ENCODE results near the gene MEGF8. TPM values are rescaled to one million over a fixed set of nuclear protein-coding genes. Genes with fewer than 3 reads are reported as not detected.

The MEGF8 gene
- total and polyA plus RNA-seq, 4 donors, result 6.0 to 21.7 (median 11.1) TPM

DNA sequence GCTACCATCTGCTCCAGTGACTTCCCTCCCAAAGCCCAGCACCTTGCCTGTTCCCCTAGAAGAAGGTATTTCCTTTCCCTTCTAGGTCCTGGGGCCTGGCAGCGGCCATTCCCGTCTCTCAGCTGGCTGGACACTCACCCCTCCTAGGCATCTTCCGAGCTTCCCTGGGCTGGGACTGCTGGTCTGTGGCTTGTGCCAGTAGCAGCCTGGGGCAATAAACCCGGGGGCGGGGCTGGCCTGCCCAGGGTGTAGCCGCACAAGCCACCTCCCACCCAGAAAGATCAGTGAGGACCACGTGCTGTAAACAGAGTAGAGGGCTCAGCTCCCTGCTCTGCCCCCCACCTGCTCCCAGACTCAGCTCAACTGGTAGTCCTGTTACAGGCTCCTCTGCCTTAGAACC, 86.8 kb downstream of the MEGF8 start:
- Histone ChIP-seq H3K27ac (ENCODE audit: low read depth in 1 of 2, low read length in 1 of 2) (no peak overlapping the region), H3K9me3 (ENCODE audit: control insufficient read depth in 4 of 4, insufficient read depth in 3 of 4, low read length in 3 of 4) (no peaks in the 10 kb centered on the region), H3K4me1 (ENCODE audit: control insufficient read depth in 5 of 5, insufficient read depth in 5 of 5, low read length in 5 of 5) (peaks cover 0 to 7% (median 0%) of the 10 kb centered on the region in 5 donors), H3K9ac (ENCODE audit: insufficient read depth in 1 of 2, low read length in 2 of 2) (no peak overlapping the region), H3K4me3 (no peak overlapping the region), H3K36me3 (ENCODE audit: control insufficient read depth in 4 of 4, insufficient read depth in 4 of 4, low read length in 4 of 4) (peaks cover 0 to 2% (median 0%) of the 10 kb centered on the region in 4 donors), H3K27me3 (ENCODE audit: control insufficient read depth in 3 of 3, insufficient read depth in 3 of 3, low read length in 2 of 3) (no peaks in the 10 kb centered on the region)
- TF ChIP-seq CTCF (IDR thresholded peaks at IDR 0.05; ENCODE audit: control extremely low read depth, extremely low read depth), result no peak
- 79 to 89% methylated on average over 7 of the region's 7 CpGs for WGBS, 2 donors
- ATAC-seq (ENCODE audit: insufficient read depth, low FRiP score) (no peak), DNase-seq (no peak)

DNA sequence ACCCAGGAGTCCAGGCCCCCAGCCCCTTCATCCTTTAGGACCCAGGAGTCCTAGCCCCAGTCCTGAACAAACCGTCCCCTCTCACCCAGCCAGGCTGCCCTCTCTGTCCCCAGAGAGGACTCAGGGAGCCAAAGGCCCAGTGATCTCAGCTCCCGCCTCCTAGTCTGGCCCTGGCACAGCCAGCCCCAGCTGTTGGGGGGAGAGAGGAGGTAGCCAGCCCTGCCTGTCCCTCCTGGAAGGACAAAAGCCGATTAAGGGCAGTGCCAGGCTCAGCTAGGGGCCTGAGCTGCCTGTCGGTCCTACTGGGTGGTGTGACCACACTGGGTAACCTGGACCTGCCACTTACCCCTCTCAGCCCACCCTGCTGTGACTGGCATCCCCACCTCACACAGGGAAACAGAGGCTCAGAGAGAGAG, 87.2 kb downstream of the MEGF8 start:
- no peak for ATAC-seq (ENCODE audit: insufficient read depth, low FRiP score)
- WGBS, 2 donors, result 89 to 93% methylated on average over 4 of the region's 4 CpGs
- no peak for DNase-seq
- no peaks in the 10 kb centered on the region for H3K27me3 ChIP-seq (ENCODE audit: control insufficient read depth in 3 of 3, insufficient read depth in 3 of 3, low read length in 2 of 3)
- peaks cover 0 to 7% (median 0%) of the 10 kb centered on the region in 5 donors for H3K4me1 ChIP-seq (ENCODE audit: control insufficient read depth in 5 of 5, insufficient read depth in 5 of 5, low read length in 5 of 5)
- no peak overlapping the region for H3K27ac ChIP-seq (ENCODE audit: low read depth in 1 of 2, low read length in 1 of 2)
- no peaks in the 10 kb centered on the region for H3K9me3 ChIP-seq (ENCODE audit: control insufficient read depth in 4 of 4, insufficient read depth in 3 of 4, low read length in 3 of 4)
- H3K36me3 ChIP-seq (ENCODE audit: control insufficient read depth in 4 of 4, insufficient read depth in 4 of 4, low read length in 4 of 4), result peaks cover 0 to 2% (median 0%) of the 10 kb centered on the region in 4 donors
- TF ChIP-seq CTCF (IDR thresholded peaks at IDR 0.05; ENCODE audit: control extremely low read depth, extremely low read depth), result no peak
- no peak overlapping the region for H3K4me3 ChIP-seq
- H3K9ac ChIP-seq (ENCODE audit: insufficient read depth in 1 of 2, low read length in 2 of 2), result no peak overlapping the region

- 69 to 79% methylated on average over 6 of the region's 6 CpGs for WGBS, 2 donors
- DNase-seq, result no peak
- H3K9ac ChIP-seq (ENCODE audit: insufficient read depth in 1 of 2, low read length in 2 of 2), result no peak overlapping the region
- no peak overlapping the region for H3K27ac ChIP-seq (ENCODE audit: low read depth in 1 of 2, low read length in 1 of 2)
- peaks cover 0 to 26% (median 13%) of the 10 kb centered on the region in 5 donors for H3K4me1 ChIP-seq (ENCODE audit: control insufficient read depth in 5 of 5, insufficient read depth in 5 of 5, low read length in 5 of 5)
- no peaks in the 10 kb centered on the region for H3K27me3 ChIP-seq (ENCODE audit: control insufficient read depth in 3 of 3, insufficient read depth in 3 of 3, low read length in 2 of 3)
- ATAC-seq (ENCODE audit: insufficient read depth, low FRiP score), result no peak
- H3K9me3 ChIP-seq (ENCODE audit: control insufficient read depth in 4 of 4, insufficient read depth in 3 of 4, low read length in 3 of 4), result no peaks in the 10 kb centered on the region
- no peak overlapping the region for H3K4me3 ChIP-seq
- no peak for TF ChIP-seq CTCF (IDR thresholded peaks at IDR 0.05; ENCODE audit: control extremely low read depth, extremely low read depth)
- H3K36me3 ChIP-seq (ENCODE audit: control insufficient read depth in 4 of 4, insufficient read depth in 4 of 4, low read length in 4 of 4), result no peaks in the 10 kb centered on the region
These were observed 93.9 kb downstream of the MEGF8 start for GRCh38 chr19:42419309-42419708.

GRCh38 chr19:42420055-42420544, 94.7 kb downstream of the MEGF8 start:
- 54 to 62% methylated on average over 10 of the region's 10 CpGs for WGBS, 2 donors
- H3K9ac ChIP-seq (ENCODE audit: insufficient read depth in 1 of 2, low read length in 2 of 2), result no peak overlapping the region
- H3K9me3 ChIP-seq (ENCODE audit: control insufficient read depth in 4 of 4, insufficient read depth in 3 of 4, low read length in 3 of 4), result no peaks in the 10 kb centered on the region
- no peaks in the 10 kb centered on the region for H3K27me3 ChIP-seq (ENCODE audit: control insufficient read depth in 3 of 3, insufficient read depth in 3 of 3, low read length in 2 of 3)
- no peak for DNase-seq
- H3K27ac ChIP-seq (ENCODE audit: low read depth in 1 of 2, low read length in 1 of 2), result peak overlapping the region in 1 of 2 donors; percentile 2
- peak; percentile 54 for TF ChIP-seq CTCF (IDR thresholded peaks at IDR 0.05; ENCODE audit: control extremely low read depth, extremely low read depth)
- H3K36me3 ChIP-seq (ENCODE audit: control insufficient read depth in 4 of 4, insufficient read depth in 4 of 4, low read length in 4 of 4), result no peaks in the 10 kb centered on the region
- H3K4me3 ChIP-seq, result no peak overlapping the region
- H3K4me1 ChIP-seq (ENCODE audit: control insufficient read depth in 5 of 5, insufficient read depth in 5 of 5, low read length in 5 of 5), result peaks cover 0 to 27% (median 13%) of the 10 kb centered on the region in 5 donors
- no peak for ATAC-seq (ENCODE audit: insufficient read depth, low FRiP score)

Data from lung (tissue), 12 donors.